Stomach (tissue), 9 donors: ENCODE measurements around the gene KDM5B. TPM values are rescaled to one million over a fixed set of nuclear protein-coding genes. Genes with fewer than 3 reads are reported as not detected.
"Not testable (repeated sequence)": the region's sequence is repeated elsewhere in the genome, so short reads cannot be mapped to it uniquely, and the experiment has no call there.

Experiments used
- DNase-seq, 2 donors: peaks; one replicate each; pipeline versions ENCODE4 v3.0.0 to v3.0.0-alpha.2; 2013 to 2019
- H3K27ac ChIP-seq, 5 donors: fragments of 200-600 bp in 4 of 5; sonication (generic) in 4 of 5; one replicate each; pipeline ENCODE4 v1.5.1; 2013 to 2019; ENCODE audit warnings: mild to moderate bottlenecking in 1 of 5, moderate library complexity in 1 of 5
- H3K27me3 ChIP-seq, 3 donors: fragments of 200-600 bp; sonication (generic); one replicate each; pipeline ENCODE4 v1.5.1; 2017 to 2019; ENCODE audit warnings: mixed run types in 1 of 3
- H3K36me3 ChIP-seq, 4 donors: fragments of 200-600 bp; sonication (generic); 1 replicate in 3 of 4; 2 replicates in 1 of 4; pipeline ENCODE4 v1.5.1; 2016 to 2019
- H3K4me1 ChIP-seq, 4 donors: fragments of 200-600 bp; sonication (generic); one replicate each; pipeline ENCODE4 v1.5.1; 2016 to 2019
- H3K4me3 ChIP-seq, 4 donors: fragments of 200-600 bp; sonication (generic) in 3 of 4; one replicate each; pipeline ENCODE4 v1.5.1; 2016 to 2019; ENCODE audit warnings: mild to moderate bottlenecking in 1 of 4
- H3K9me3 ChIP-seq, 4 donors: fragments of 200-600 bp; sonication (generic); one replicate each; pipeline ENCODE4 v1.5.1; 2016 to 2019
- CTCF ChIP-seq, 7 experiments: fragments of 450-650 bp in 4 of 7; fragments of 200-600 bp in 3 of 7; sonication (generic) in 3 of 7; IDR thresholded peaks; one replicate each; pipeline ENCODE4 v1.5.1; 2016 to 2019; ENCODE audit warnings: antibody characterized with exemption in 7 of 7, control low read depth in 2 of 7, mild to moderate bottlenecking in 1 of 7
- EP300 ChIP-seq: sonication (generic); formaldehyde crosslinking; IDR thresholded peaks from one replicate; pipeline ENCODE4 v1.6.1; 2017; ENCODE audit warnings: antibody characterized with exemption
- POLR2A ChIP-seq, 4 donors: fragments of 450-650 bp; IDR thresholded peaks; one replicate each; pipeline ENCODE4 v1.6.1; 2016; ENCODE audit warnings: antibody characterized with exemption in 4 of 4, control low read depth in 2 of 4, mild to moderate bottlenecking in 1 of 4, moderate library complexity in 1 of 4
- POLR2AphosphoS5 ChIP-seq, 3 donors: sonication (generic); formaldehyde crosslinking; IDR thresholded peaks; one replicate each; pipeline ENCODE4 v1.6.1; 2016; ENCODE audit warnings: antibody characterized with exemption in 3 of 3
- WGBS, 5 donors: extraction: QIAGEN DNeasy Blood & Tissue Kit in 3 of 5; methylation state at CpG; one replicate each; pipeline versions ENCODE4 v1.1.5 to v1.1.7; 2013 to 2018; 5-methylcytosine and 5-hydroxymethylcytosine counted together
- intact Hi-C: fragments of 100-400 bp; cut with DNase I; formaldehyde crosslinking; loops from one replicate; pipeline ENCODE4 v1.15.1; 2023; ENCODE audit warnings: low total_unique reads
- polyA plus RNA-seq, 3 donors: library from polyadenylated mRNA; stranded (reverse); fragments of 200-250 nt; gene quantifications; one replicate each; pipeline ENCODE4 v1.2.3, GENCODE V29; 2013
- total RNA-seq, 5 donors: library from RNA; depleted of rRNA; stranded (reverse); fragments of >200 nt; gene quantifications; one replicate each; pipeline versions ENCODE4 v1.1.0 to v1.2.3, GENCODE V29; 2014 to 2016
- donor health status: healthy with polysubstance abuse.
- donor health status: Bipolar disorder and iron deficiency.
- donor health status: healthy.

Gene KDM5B
- total and polyA plus RNA-seq, 8 donors, result 6.5 to 229 (median 52.8) TPM

- DNase-seq, result no peak
- 87 to 95% (median 93%) methylated on average over 7 of the region's 7 CpGs for WGBS, 5 donors
- no peak overlapping the region for H3K4me3 ChIP-seq
- peaks cover 0 to under 1% (median 0%) of the 10 kb centered on the region in 3 donors for H3K27me3 ChIP-seq
- intact Hi-C loops, result no loop called here
- H3K9me3 ChIP-seq, result no peaks in the 10 kb centered on the region
- H3K4me1 ChIP-seq, result peaks cover 0 to 6% (median 2%) of the 10 kb centered on the region in 4 donors
- no peak overlapping the region for H3K27ac ChIP-seq
- peaks cover 10 to 42% (median 34%) of the 10 kb centered on the region in 4 donors for H3K36me3 ChIP-seq
- TF ChIP-seq POLR2A (IDR thresholded peaks at IDR 0.05) (no peak), CTCF (IDR thresholded peaks at IDR 0.05) (no peak), POLR2AphosphoS5 (IDR thresholded peaks at IDR 0.05) (no peak), EP300 (no peak)
Measured at GRCh38 chr1:202723708-202724107, 84.5 kb downstream of the KDM5B start.

- H3K4me3 ChIP-seq, H3K9me3 ChIP-seq, H3K4me1 ChIP-seq, H3K27ac ChIP-seq, intact Hi-C loops, H3K27me3 ChIP-seq, DNase-seq: not testable (repeated sequence)
- WGBS, 5 donors, result 72 to 87% (median 82%) methylated on average over 6 of the region's 6 CpGs
- peaks cover 4 to 35% (median 28%) of the 10 kb centered on the region in 4 donors for H3K36me3 ChIP-seq
Measured at GRCh38 chr1:202723046-202723445, 85.2 kb downstream of the KDM5B start.

- Histone ChIP-seq H3K9me3 (no peaks in the 10 kb centered on the region), H3K4me1 (peaks cover 0 to 13% (median 5%) of the 10 kb centered on the region in 4 donors), H3K27ac (no peak overlapping the region), H3K4me3 (no peak overlapping the region), H3K36me3 (no peaks in the 10 kb centered on the region), H3K27me3 (peaks cover 0 to 24% (median 4%) of the 10 kb centered on the region in 3 donors)
- WGBS, 5 donors, result 74 to 89% (median 82%) methylated on average over 2 of the region's 2 CpGs
- no peak for DNase-seq
- intact Hi-C loops, result loop anchor here (10.0 kb wide), 1 partner anchor 372 kb away; the partner anchor contains the start of genes PPP1R12B and UBE2T
- TF ChIP-seq POLR2AphosphoS5 (IDR thresholded peaks at IDR 0.05), result no peak
- no peak for TF ChIP-seq CTCF (IDR thresholded peaks at IDR 0.05)
- no peak for TF ChIP-seq EP300
Measured at GRCh38 chr1:202716654-202717053, 91.6 kb downstream of the KDM5B start.

- DNase-seq, H3K27ac ChIP-seq, H3K36me3 ChIP-seq, H3K9me3 ChIP-seq, H3K4me3 ChIP-seq: not testable (repeated sequence)
- Histone ChIP-seq H3K4me1 (peaks cover 10 to 24% (median 17%) of the 10 kb centered on the region in 4 donors), H3K27me3 (peaks cover 0 to 48% (median 26%) of the 10 kb centered on the region in 3 donors)
- 88 to 95% (median 94%) methylated on average over 1 of the region's 1 CpG for WGBS, 5 donors
- intact Hi-C loops, result loop anchor here (10.0 kb wide), 1 partner anchor 369 kb away; the partner anchor contains the start of genes PPP1R12B and UBE2T
Measured at GRCh38 chr1:202714202-202714601, 94.0 kb downstream of the KDM5B start.

GRCh38 chr1:202713110-202713509 is 95.1 kb downstream of the KDM5B start:
- intact Hi-C loops, result loop anchor here (10.0 kb wide), 1 partner anchor 368 kb away; the partner anchor contains the start of genes PPP1R12B and UBE2T
- H3K36me3 ChIP-seq, result no peaks in the 10 kb centered on the region
- WGBS, 5 donors, result 18 to 39% (median 24%) methylated on average over 4 of the region's 4 CpGs
- TF ChIP-seq EP300, result no peak
- TF ChIP-seq POLR2AphosphoS5 (IDR thresholded peaks at IDR 0.05), result no peak
- TF ChIP-seq POLR2A (IDR thresholded peaks at IDR 0.05), result no peak
- no peak for TF ChIP-seq CTCF (IDR thresholded peaks at IDR 0.05)
- H3K27ac ChIP-seq, result peak overlapping the region in 1 of 5 donors; percentile 5
- no peaks in the 10 kb centered on the region for H3K9me3 ChIP-seq
- H3K4me1 ChIP-seq, result peaks cover 10 to 27% (median 19%) of the 10 kb centered on the region in 4 donors
- no peak overlapping the region for H3K4me3 ChIP-seq
- peak in 1 of 2 donors; percentile 73 for DNase-seq
- peaks cover 4 to 53% (median 37%) of the 10 kb centered on the region in 3 donors for H3K27me3 ChIP-seq
